H1 (cell line): ENCODE measurements around the gene GJB3. TPM values are rescaled to one million over a fixed set of nuclear protein-coding genes. Genes with fewer than 3 reads are reported as not detected.

ENCODE experiments used
- CTCF ChIA-PET: fragments of 300-600 bp; sonication (Branson Sonifier 250); formaldehyde crosslinking; loops from one replicate; lab custom pipeline; 2021; ENCODE audit not compliant: partially characterized antibody; lab: Charles Lee
- POLR2A ChIA-PET: fragments of 300-600 bp; sonication (Branson Sonifier 250); formaldehyde crosslinking; loops from one replicate; lab custom pipeline; 2021; ENCODE audit warnings: inconsistent platforms; ENCODE audit not compliant: partially characterized antibody; lab: Charles Lee
- DNase-seq, 2 experiments: peaks; one replicate each; pipeline versions ENCODE4 v3.0.0 to v3.0.0-alpha.2; 2010 to 2022; ENCODE audit warnings: low spot score in 2 of 2, low read depth in 1 of 2, mixed read lengths in 1 of 2
- FAIRE-seq: peaks from 2 replicates; lab custom pipeline; 2011; peaks lifted over from hg19 to GRCh38; lab: Jason Lieb, UNC
- H2AFZ ChIP-seq: 2 replicates; pipeline ENCODE4 v1.8.1; 2012; ENCODE audit warnings: low read length, inconsistent platforms
- H2AK5ac ChIP-seq: 2 replicates; pipeline ENCODE4 v1.6.1; 2013; ENCODE audit warnings: low read depth, low read length
- H2BK120ac ChIP-seq: replicated peaks from 2 replicates; pipeline ENCODE3; 2013; ENCODE audit warnings: low read depth, low read length, inconsistent platforms
- H2BK12ac ChIP-seq: 2 replicates; pipeline ENCODE4 v1.6.1; 2013; ENCODE audit warnings: low read depth, low read length
- H2BK15ac ChIP-seq: 2 replicates; pipeline ENCODE4 v1.6.1; 2013; ENCODE audit warnings: low read length
- H2BK20ac ChIP-seq: 2 replicates; pipeline ENCODE4 v1.6.1; 2013; ENCODE audit warnings: low read length
- H2BK5ac ChIP-seq: 2 replicates; pipeline ENCODE4 v1.6.1; 2013; ENCODE audit warnings: low read depth, low read length
- H3K14ac ChIP-seq: 2 replicates; pipeline ENCODE4 v1.6.1; 2013; ENCODE audit warnings: inconsistent platforms; ENCODE audit not compliant: insufficient read length
- H3K18ac ChIP-seq: 2 replicates; pipeline ENCODE4 v1.6.1; 2013; ENCODE audit warnings: low read length; ENCODE audit errors: extremely low read depth
- H3K23ac ChIP-seq: 2 replicates; pipeline ENCODE4 v1.6.1; 2013; ENCODE audit warnings: inconsistent platforms; ENCODE audit not compliant: insufficient read length
- H3K23me2 ChIP-seq: 2 replicates; pipeline ENCODE4 v1.6.1; 2013; ENCODE audit warnings: low read depth, low read length
- H3K27ac ChIP-seq: 2 replicates; pipeline ENCODE4 v1.6.1; 2011; ENCODE audit warnings: low read depth, low read length, inconsistent platforms
- H3K27me3 ChIP-seq, 4 experiments: replicated peaks in 1 of 4; 1 replicate in 1 of 4; 2 replicates in 3 of 4; pipeline versions ENCODE4 v1.6.1 to v1.8.1; 2011 to 2013; ENCODE audit warnings: low read length in 3 of 4, mild to moderate bottlenecking in 3 of 4, inconsistent platforms in 2 of 4, mixed read lengths in 2 of 4, moderate library complexity in 1 of 4; ENCODE audit not compliant: control insufficient read depth in 3 of 4, insufficient read depth in 3 of 4; ENCODE audit errors: extremely low read depth in 1 of 4
- H3K36me3 ChIP-seq, 4 experiments: 2 replicates each; pipeline versions ENCODE4 v1.6.1 to v1.8.1; 2011 to 2013; ENCODE audit warnings: mild to moderate bottlenecking in 4 of 4, low read length in 3 of 4, moderate library complexity in 2 of 4, control low read depth in 1 of 4, inconsistent platforms in 1 of 4; ENCODE audit not compliant: insufficient read depth in 4 of 4, control insufficient read depth in 2 of 4
- H3K4ac ChIP-seq: replicated peaks from 2 replicates; pipeline ENCODE3; 2013; ENCODE audit warnings: low read length, low read depth, mixed read lengths, inconsistent platforms; ENCODE audit not compliant: insufficient read length
- H3K4me1 ChIP-seq, 4 experiments: replicated peaks in 1 of 4; 1 replicate in 1 of 4; 2 replicates in 3 of 4; pipeline versions ENCODE4 v1.6.1 to v1.8.1; 2011 to 2013; ENCODE audit warnings: low read length in 3 of 4, inconsistent platforms in 2 of 4, mixed read lengths in 1 of 4; ENCODE audit not compliant: insufficient read depth in 4 of 4, control insufficient read depth in 3 of 4
- H3K4me2 ChIP-seq, 2 experiments: 2 replicates each; pipeline versions ENCODE4 v1.6.1 to v1.8.1; 2011 to 2013; ENCODE audit warnings: low read depth in 2 of 2, low read length in 2 of 2, control low read depth in 1 of 2, inconsistent platforms in 1 of 2, mild to moderate bottlenecking in 1 of 2; ENCODE audit not compliant: insufficient read depth in 1 of 2
- H3K4me3 ChIP-seq, 4 experiments: fragments of 200-600, 300-600 bp in 1 of 4; sonication (generic), shearing (Covaris generic), sonication (Bioruptor Twin) in 1 of 4; 2 replicates each; pipeline versions ENCODE4 v1.5.1 to v1.8.1; 2011 to 2016; ENCODE audit warnings: low read length in 4 of 4, low read depth in 3 of 4, control low read depth in 2 of 4, inconsistent platforms in 2 of 4, mild to moderate bottlenecking in 2 of 4, mixed read lengths in 1 of 4, moderate library complexity in 1 of 4; ENCODE audit not compliant: insufficient read depth in 2 of 4; ENCODE audit errors: extremely low read depth in 1 of 4
- H3K56ac ChIP-seq: replicated peaks from 2 replicates; pipeline ENCODE3; 2013; ENCODE audit warnings: low read depth, mild to moderate bottlenecking, mixed read lengths, low read length, inconsistent platforms; ENCODE audit not compliant: insufficient read length
- H3K79me1 ChIP-seq: 2 replicates; pipeline ENCODE4 v1.6.1; 2013; ENCODE audit warnings: low read depth, low read length, control low read depth
- H3K79me2 ChIP-seq, 2 experiments: 2 replicates each; pipeline versions ENCODE4 v1.6.1 to v1.8.1; 2012 to 2013; ENCODE audit warnings: low read length in 2 of 2, mild to moderate bottlenecking in 2 of 2, inconsistent platforms in 1 of 2; ENCODE audit not compliant: insufficient read depth in 2 of 2, control insufficient read depth in 1 of 2
- H3K9ac ChIP-seq, 4 experiments: replicated peaks in 1 of 4; 1 replicate in 1 of 4; 2 replicates in 3 of 4; pipeline versions ENCODE4 v1.6.1 to v1.8.1; 2011 to 2013; ENCODE audit warnings: low read depth in 3 of 4, low read length in 3 of 4, control low read depth in 2 of 4, mild to moderate bottlenecking in 2 of 4, moderate library complexity in 2 of 4, inconsistent platforms in 1 of 4; ENCODE audit errors: extremely low read depth in 1 of 4
- H3K9me3 ChIP-seq, 2 experiments: 2 replicates each; pipeline versions ENCODE4 v1.6.1 to v1.8.1; 2012 to 2013; ENCODE audit warnings: mild to moderate bottlenecking in 2 of 2, moderate library complexity in 2 of 2, control low read depth in 1 of 2, inconsistent platforms in 1 of 2, low read depth in 1 of 2, low read length in 1 of 2, mixed read lengths in 1 of 2; ENCODE audit not compliant: insufficient read depth in 2 of 2
- H4K20me1 ChIP-seq, 2 experiments: replicated peaks in 1 of 2; 2 replicates each; pipeline versions ENCODE3 to v1.8.1; 2011 to 2013; ENCODE audit warnings: inconsistent platforms in 2 of 2, low read length in 2 of 2, mild to moderate bottlenecking in 1 of 2; ENCODE audit not compliant: insufficient read depth in 2 of 2, control insufficient read depth in 1 of 2
- H4K5ac ChIP-seq: 2 replicates; pipeline ENCODE4 v1.6.1; 2013; ENCODE audit warnings: low read length, low read depth, mixed read lengths, inconsistent platforms; ENCODE audit not compliant: insufficient read length
- H4K8ac ChIP-seq: 2 replicates; pipeline ENCODE4 v1.8.0; 2013; ENCODE audit warnings: mild to moderate bottlenecking, moderate library complexity, low read length, inconsistent platforms; ENCODE audit not compliant: insufficient read depth; ENCODE audit errors: extremely low read depth
- H4K91ac ChIP-seq: replicated peaks from 2 replicates; pipeline ENCODE3; 2013; ENCODE audit warnings: low read length, mixed read lengths, inconsistent platforms; ENCODE audit not compliant: insufficient read length
- POU5F1 ChIP-seq: IDR thresholded peaks from 2 replicates; pipeline ENCODE4 v1.6.1; 2011; ENCODE audit warnings: low read depth, mild to moderate bottlenecking, low read length, moderate library complexity
- WGBS, 2 experiments: shearing (Covaris generic) in 1 of 2; methylation state at CpG; one replicate each; pipeline versions ENCODE4 v1.1.6 to v1.1.7; 2013 to 2015; ENCODE audit warnings: low lambda C conversion rate in 2 of 2, mixed read lengths in 2 of 2, inconsistent platforms in 1 of 2, low coverage in 1 of 2, missing lambda C conversion rate in 1 of 2; ENCODE audit not compliant: insufficient replicate concordance in 2 of 2, insufficient coverage in 1 of 2, insufficient read length in 1 of 2; ENCODE audit errors: extremely low coverage in 1 of 2, missing lambda C conversion rate in 1 of 2; 5-methylcytosine and 5-hydroxymethylcytosine counted together
- polyA plus RNA-seq, 7 experiments: library from polyadenylated mRNA; depleted of rRNA in 3 of 7; stranded (reverse) in 5 of 7; unstranded in 2 of 7; fragments of >200 nt in 5 of 7; fragments of 200-250 nt in 2 of 7; gene quantifications; 1 replicate in 5 of 7; 2 replicates in 1 of 7; 4 replicates in 1 of 7; pipeline versions ENCODE4 v1.2.1 to v1.2.3, GENCODE V29; 2011 to 2013; ENCODE audit warnings: missing spikeins in 2 of 7, mixed read lengths in 2 of 7
- total RNA-seq: library from RNA; stranded (reverse); fragmentation: NEBNext Ultra II Directional; extraction: Animal tissue kit (Norgen Biotek cat#: 25700); gene quantifications from 2 replicates; pipeline ENCODE4 v1.2.1, GENCODE V29; 2021

GJB3 gene
- total and polyA plus RNA-seq, 2 of the 8 experiments (the other 6 are each of a cell fraction or from before 2014, with no cell fraction given), result 0.93 to 1.6 TPM

DNA sequence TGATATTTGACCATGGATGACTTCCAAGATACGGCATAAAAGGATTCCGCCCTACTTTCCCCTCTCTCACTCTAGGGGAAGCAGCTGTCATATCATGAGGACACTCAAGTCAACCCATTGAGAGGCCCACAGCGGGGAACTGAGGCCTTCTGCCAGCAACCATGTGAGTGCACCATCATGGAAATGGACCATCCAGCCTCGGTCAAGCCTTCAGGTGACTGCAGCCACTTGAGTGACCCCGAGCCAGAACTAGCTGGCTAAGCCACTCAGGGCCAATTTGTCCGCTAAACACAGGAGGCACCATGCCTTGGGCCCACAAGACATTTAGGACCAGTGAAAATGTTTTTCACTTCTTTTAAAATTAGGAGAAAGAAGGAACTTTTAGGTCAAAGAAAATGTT lies 37.2 kb upstream of the GJB3 start:
- H2AFZ ChIP-seq, result no peak overlapping the region
- no peak overlapping the region for H3K4me2 ChIP-seq
- peaks cover 0 to 13% (median 5%) of the 10 kb centered on the region in 4 experiments; a peak in 5 of 7 replicates for H3K27me3 ChIP-seq
- no peak overlapping the region for H3K56ac ChIP-seq
- H3K23me2 ChIP-seq, result no peaks in the 10 kb centered on the region; the same call in 1 of the 2 replicates
- CTCF ChIA-PET, result interaction anchor here (0.7 to 5.4 kb wide), 33 partner anchors 8 to 630 kb away, joined by 3 to 42 read pairs (median 6); partner anchors contain the start of genes GJB4 and GJB5
- no peak for TF ChIP-seq POU5F1
- no peaks in the 10 kb centered on the region for H3K36me3 ChIP-seq
- no peak overlapping the region for H3K23ac ChIP-seq
- H2BK120ac ChIP-seq, result no peak overlapping the region
- H3K79me1 ChIP-seq, result no peaks in the 10 kb centered on the region
- FAIRE-seq (no peak), DNase-seq (no peak)
- H4K20me1 ChIP-seq, result no peaks in the 10 kb centered on the region
- POLR2A ChIA-PET, result interaction anchor here (1.1 to 1.7 kb wide), 2 partner anchors 14 to 19 kb away, joined by 3 read pairs; no protein-coding TSS in a partner anchor
- H4K91ac ChIP-seq, result no peak overlapping the region
- no peak overlapping the region for H3K27ac ChIP-seq
- H4K5ac ChIP-seq, result no peak overlapping the region
- H3K9me3 ChIP-seq, result no peaks in the 10 kb centered on the region
- no peak overlapping the region for H3K9ac ChIP-seq
- H2BK12ac ChIP-seq, result no peak overlapping the region
- H3K18ac ChIP-seq, result no peak overlapping the region
- no peaks in the 10 kb centered on the region for H3K79me2 ChIP-seq
- no peak overlapping the region for H3K14ac ChIP-seq
- 87% methylated on average over 6 of the region's 6 CpGs; no CpG with 5 or more reads in 1 of the 2 experiments for WGBS, 2 experiments
- H3K4ac ChIP-seq, result no peak overlapping the region
- no peak overlapping the region for H2BK20ac ChIP-seq
- peaks cover 0 to 5% (median 1%) of the 10 kb centered on the region in 4 experiments; a peak in 5 of 7 replicates for H3K4me1 ChIP-seq
- H2BK15ac ChIP-seq, result no peak overlapping the region
- no peak overlapping the region for H3K4me3 ChIP-seq
- no peak overlapping the region for H2AK5ac ChIP-seq
- no peak overlapping the region for H2BK5ac ChIP-seq
- H4K8ac ChIP-seq, result no peak overlapping the region
